HG03280 (cell line): ENCODE measurements around the gene DPF1.
"Not testable (repeated sequence)": the region's sequence is repeated elsewhere in the genome, so short reads cannot be mapped to it uniquely, and the experiment has no call there.

ENCODE experiments used
- ATAC-seq: cut with Tn5 transposase; IDR thresholded peaks from one replicate; pipeline ENCODE4 v1.9.1; 2021; ENCODE audit warnings: mild to moderate bottlenecking, moderate library complexity; ENCODE audit not compliant: unreplicated experiment

Gene DPF1

DNA sequence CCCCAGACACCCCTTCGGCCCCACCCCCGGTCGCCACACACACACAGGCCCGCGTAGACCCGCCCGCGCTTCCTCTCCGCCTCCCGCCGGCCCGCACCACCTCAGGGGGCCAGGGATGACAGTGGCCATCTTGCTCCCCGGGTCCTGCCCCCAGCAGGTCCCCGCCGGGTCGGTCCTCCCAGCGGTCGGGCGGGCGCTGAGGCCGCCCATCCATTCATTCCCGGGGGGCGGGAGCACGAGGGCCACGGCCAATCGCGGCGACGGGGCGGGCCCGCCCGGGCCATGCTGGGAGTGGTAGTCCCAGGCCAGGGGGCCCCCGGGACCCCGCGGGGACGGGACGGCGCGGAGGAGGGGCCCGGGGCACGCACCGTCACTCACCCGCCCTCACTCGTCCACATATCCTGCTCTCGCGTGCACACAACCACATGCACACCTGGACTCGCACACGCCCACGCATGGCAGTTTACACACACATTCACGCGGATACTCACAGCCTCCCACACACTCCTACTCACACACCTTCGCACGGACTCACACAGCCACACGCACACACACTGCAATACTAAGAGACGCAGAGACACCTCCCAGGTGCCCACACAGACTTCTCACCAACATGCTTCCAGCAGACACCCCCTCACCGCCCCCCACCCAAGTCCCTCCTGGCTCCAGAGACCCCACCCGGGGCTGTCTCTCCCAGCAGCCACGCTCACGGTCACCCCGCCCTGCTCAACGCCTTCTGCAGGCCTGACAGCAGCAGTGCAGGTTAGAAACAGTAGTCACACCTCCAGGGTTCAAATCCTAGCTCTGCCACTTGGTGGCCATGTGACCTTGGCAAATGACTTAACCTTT is at the start of gene DPF1:
DPF1 (minus strand) TSS at position 209 of the 849 bp plus-strand sequence; CDS start at position 129, 80 bp downstream.
- peak; percentile 66 for ATAC-seq

DNA sequence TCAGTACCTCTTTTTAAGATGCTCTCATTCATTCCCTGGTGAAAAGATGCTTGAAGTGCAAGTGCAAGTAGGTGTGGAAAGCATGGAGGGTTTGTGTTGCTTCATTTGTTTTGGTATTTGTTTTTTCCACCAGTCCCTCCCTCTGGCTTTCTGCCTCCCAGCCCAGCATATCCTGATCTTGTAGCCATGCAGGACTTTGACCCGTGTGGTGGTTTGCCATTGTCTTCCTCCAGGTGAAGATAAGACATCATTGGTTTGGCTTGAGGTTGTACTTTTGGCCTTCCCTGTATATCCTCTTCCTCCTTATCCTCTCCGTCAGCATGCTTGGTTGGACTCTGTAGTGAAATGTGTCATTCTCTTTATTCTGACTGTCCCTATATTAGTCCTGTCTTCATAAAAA is 49.5 kb upstream of the DPF1 start:
- no peak for ATAC-seq

DNA sequence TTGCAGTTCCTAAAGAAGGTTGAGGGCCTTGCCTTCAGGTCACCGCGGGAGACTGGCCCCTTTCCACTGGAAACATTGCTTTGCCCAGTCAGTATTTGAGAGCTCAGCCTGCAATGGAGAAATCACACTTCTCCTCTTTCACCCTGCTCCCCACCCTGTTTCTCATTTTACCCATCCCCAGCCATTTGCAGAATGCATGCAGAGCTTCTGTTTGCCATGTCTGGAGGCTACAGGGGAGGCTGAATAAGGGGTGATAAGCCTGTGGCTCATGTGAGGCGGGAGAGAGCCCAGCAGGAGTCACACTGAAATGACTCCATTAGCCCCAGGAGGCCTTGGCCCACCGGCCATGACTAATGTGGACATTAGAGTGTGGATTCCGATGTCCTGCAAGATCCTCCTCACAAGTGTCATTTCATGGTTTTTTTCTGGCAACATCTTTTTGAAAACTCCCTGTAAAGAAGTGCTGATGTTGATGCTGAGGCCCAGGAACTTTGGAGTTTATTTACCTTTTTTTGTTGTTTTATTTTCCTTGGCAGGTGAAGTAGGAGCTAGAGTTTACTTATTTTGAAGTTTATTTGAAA is 46.7 kb upstream of the DPF1 start:
- no peak for ATAC-seq

DNA sequence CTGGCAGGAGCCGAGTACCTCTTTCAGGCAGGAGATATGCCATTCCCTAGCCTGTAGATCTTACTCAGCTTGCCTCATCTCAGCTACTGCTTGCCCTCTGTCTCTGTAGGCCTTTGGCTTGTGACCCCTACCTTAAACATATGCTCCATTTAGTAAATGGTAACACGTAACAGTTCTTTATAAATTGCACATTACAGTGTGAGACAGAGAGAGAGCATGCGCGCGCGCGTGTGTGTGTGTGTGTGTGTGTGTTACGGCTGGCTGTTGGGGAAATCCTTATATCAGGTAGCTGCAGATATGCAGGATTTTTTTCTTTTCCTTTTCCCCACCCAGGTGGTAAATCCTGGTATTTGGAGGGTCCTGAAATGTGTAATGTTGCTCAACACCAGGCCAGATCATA is 44.5 kb upstream of the DPF1 start:
- ATAC-seq, result no peak

DNA sequence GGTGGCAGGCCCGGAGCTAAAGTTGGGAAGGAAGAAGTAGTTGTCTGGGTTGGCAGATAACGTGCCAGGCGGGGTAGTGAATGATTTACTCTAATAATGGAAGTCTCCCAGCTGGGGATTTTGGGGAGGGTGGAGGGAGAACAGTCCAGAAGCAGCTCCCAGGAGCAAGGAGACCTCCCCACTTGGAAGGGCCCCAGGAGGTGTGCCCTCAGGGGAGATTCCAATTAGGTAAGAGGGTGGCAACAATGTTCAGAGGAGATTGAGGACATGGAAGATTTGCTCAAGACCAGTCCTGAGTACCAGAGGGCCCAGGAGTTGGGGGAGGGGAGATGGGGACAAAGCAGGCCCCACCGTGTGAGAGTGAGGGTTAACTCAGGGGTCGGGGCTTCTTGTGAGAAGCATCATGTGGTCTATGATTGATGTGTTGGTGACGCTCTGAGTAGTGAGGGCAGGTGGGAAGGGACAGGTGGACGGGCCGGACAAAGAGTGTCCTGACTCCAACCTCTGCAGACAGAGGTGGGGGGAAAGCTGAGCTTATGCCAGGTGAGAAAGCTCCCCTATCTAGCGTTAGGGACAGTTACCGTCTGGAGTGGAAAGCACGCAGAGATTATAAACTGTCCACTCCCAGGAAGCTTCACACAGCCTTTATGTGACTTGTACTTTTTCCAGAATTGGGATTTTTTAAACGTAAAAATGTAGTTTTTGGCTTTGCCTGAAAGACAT is 43.9 kb upstream of the DPF1 start:
- ATAC-seq, result no peak

DNA sequence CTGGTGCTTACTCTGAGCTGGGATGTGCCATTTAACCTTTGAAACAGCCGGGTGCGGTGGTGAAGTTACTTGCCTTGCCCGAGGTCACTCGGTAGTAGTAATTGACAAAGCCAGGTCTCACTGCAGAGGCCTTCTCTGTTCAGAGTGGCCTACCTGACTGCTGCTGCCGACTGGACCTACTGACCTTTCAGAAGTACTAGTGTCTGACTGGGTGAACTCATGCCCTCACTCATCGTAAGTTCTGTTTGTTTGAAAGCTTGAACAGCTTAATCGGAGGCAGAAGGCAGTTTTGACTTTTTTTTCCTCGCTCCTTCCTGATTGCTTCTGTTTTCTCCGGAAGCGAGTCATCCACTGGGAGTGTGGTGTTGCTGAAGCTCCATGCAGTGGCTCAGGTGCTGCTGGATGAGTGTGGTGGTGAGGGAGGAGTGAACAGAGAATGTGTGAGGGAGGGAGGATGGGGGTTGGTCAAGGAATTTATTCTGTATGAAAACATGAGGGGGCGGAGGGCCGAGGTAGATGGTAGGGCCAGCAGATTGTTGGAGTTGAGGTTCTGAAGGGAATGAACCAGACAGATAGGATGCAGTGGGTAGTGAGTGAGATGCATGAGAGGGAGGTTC is 43.1 kb upstream of the DPF1 start:
- ATAC-seq, result no peak

DNA sequence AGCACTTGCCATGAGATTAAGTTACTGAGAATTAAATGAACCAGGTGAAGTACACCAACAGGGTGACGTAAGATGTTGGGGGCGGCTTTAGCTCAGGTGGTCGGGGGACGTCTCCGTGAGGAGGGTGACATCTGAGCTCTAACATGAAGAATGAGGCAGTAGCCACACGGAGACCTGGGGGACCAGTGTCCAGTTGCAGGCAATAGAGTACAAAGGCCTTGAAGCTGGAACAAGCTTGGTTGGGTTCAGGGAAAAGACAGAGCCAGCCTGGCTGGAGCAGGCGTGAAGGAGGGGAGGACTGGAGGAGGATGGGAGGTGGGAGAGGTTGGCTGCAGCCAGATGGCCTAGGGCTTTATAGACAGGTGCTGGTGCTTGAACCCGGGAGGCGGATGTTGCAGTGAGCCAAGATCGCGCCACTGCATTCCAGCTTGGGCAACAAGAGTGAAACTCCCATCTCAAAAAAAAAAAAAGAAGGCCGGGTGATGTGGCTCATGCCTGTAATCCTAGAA is 42.0 kb upstream of the DPF1 start:
- ATAC-seq, result no peak

DNA sequence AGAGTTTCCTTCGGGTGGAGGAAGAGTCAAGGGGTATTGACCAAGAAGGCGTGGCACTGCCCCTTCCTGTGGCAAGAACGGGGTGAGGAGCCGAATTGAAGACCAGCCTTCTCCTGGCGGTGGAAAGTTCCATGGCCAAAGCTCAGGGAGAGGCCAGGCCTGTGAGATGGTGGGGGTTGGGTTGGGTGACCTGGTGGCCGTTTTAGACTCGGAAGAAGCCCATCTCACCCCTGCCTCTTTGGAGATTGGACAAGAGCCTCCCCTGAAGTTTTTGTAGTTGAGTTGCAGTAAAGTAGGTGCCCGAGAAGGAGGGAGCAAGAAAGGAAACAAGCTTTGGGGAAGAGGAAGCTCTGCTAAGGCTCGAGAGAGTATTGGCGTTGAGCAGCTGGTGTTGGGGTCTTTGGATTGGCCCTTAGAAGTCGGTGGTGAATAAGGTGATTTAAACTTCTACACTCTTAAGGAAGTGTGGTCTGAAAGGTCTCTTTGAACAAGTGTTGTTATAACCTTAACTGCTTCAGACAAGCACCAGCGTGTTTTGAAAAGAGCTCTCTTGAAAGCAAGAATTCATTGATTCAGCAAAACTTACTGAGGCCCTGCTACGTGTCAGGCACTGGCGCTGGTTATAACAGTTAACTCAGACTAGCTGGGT is 41.3 kb upstream of the DPF1 start:
- no peak for ATAC-seq

DNA sequence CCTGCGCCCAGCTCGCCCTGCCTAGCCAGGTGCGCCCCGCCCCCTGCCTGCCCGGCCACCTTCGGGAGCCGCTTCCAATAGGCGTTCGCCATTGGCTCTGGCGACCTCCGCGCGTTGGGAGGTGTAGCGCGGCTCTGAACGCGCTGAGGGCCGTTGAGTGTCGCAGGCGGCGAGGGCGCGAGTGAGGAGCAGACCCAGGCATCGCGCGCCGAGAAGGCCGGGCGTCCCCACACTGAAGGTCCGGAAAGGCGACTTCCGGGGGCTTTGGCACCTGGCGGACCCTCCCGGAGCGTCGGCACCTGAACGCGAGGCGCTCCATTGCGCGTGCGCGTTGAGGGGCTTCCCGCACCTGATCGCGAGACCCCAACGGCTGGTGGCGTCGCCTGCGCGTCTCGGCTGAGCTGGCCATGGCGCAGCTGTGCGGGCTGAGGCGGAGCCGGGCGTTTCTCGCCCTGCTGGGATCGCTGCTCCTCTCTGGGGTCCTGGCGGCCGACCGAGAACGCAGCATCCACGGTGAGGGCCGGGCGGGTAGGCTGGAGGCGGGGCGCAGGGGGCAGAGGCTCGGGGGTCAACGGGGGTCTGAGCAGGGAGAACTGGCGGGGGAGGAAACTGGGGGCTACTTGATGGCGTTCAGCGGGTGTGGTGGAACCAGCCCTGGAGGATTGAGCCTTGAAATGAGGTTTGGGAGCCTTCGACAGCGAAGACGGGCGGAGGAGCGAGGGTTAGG is 40.6 kb upstream of the DPF1 start, which contains the start of gene SPINT2:
SPINT2 (plus strand) TSS at position 88 of the 727 bp plus-strand sequence; CDS start at position 408, 320 bp downstream.
- peak; percentile 37 for ATAC-seq

DNA sequence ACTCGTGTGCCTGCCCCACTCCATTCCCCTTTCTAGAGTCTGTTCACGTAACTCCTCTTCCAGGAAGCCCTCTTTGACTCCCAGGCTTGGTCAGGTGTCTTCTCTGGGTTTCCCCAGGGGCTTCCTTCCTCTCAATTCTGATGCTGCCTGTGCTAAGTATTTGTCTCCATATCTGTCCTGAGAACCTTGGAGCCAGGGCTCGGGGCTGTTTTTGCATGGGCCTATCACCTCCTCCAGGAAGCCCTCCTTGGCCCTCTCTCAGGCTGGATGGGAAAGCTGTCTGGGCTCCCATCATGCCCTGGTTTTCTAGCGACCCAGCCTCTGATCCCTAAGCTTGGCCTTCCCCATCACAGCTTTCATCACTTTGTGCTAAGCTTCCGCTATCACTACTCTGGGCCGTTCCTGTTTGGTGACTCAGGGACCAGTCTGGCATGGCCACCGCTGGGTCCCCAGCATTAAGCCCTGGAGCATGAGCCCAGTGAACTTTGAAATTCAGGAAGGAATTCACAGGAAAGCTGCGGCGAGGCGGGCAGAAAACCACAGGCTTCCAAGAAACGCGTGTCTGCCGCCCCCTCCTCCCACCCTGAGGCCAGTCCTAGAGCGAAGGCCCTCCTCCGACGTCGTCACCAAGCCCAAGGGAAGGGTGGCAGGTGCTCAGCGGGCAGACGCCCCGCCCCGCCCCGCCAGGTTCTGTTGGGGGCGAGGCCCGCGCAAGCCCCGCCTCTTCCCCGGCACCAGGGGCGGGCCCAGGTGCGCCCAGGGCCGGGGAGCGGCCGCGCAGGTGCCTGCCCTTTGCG is 39.9 kb upstream of the DPF1 start:
- peak; percentile 68 for ATAC-seq

DNA sequence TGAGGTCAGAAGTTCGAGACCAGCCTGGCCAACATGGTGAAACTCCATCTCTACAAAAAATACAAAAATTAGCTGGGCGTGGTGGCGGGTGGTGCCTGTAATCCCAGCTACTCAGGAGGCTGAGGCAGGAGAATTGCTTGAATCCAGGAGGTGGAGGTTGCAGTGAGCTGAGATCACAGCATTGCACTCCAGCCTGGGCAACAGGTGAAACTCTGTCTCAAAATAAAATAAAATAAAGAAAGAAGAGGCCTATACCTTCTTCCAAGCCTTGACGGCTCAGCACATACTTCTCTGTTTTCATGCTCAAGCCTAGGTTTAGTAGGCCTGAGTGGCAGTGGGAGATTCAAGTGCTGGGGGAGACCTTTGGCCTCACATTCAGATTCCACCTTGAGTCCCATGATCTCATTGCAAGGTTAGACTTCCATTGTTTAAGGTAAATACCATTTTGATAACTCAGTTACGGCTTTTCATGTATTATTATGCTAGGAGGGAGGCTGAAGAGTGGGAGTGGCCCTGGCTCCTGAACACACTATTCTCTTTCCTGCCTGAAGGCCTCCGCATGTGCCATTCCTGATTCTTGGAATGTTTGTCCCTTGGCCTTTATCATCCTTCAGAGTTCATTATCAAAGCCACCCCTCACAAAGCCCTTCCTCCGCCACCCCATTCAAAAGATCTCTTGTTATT is 38.7 kb upstream of the DPF1 start:
- no peak for ATAC-seq

DNA sequence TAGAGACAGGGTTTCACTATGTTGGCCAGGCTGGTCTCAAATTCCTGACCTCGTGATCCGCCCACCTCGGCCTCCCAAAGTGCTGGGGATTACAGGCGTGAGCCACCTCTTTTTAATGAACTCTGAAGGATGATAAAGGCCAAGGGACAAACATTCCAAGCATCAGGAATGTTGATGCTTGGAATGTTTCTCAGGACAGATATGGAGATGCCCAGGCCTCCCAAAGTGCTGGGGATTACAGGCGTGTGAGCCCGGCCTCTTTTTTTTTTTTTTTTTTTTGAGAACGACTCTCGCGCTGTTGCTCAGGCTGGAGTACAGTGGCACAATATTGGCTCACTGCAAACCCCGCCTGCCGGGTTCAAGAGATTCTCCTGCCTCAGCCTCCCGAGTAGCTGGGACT is 37.9 kb upstream of the DPF1 start:
- not testable (repeated sequence) for ATAC-seq

DNA sequence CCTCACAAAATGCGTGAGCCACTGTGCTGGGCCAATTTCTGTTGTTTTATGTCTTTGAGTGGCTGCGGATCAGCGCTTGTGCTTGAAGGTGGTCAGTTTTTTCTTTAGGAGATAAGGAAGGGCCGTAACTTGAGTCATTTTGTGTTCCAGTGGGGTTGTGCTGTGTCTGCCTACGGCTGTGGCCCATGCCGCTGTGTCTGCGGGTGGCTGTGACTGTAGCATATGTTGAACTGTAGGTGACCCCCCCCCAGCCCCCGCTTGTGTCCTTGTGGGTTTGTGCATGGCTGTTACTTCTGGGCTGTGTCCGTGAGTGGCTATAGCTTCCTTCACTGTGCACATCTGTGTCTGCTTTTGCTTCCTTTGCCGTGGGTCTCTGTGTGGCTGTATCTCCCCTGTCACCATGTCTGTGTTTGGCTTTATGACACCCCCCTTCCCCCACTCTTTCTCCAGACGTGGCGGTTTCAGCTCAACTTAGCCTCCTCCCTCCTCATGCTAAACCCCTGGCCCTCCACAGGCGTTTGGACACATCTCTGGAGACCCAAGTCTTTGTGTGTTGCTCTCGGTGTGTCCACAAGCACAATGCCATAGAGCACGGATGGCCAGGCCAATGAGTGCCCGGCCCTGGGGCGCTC is 31.5 kb upstream of the DPF1 start:
- ATAC-seq, result no peak

DNA sequence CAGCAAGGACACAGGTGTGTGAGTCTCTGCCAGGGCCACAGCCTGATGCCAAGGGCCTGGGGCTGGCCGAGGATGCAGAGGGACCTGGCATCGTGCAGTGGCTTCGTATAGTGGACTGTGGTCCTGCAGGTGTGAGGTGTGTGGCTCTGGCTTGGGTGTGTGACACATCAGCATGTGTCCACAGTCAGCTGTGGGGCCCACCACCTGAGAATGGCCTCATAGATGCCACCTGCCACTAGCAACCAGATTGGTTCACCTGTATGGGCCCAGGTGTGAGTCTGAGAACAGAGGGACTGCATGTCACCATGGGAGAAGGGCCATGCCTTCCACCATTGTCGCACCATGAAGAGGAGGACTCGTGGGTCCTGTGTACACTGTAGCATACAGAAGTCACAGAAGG is 29.8 kb upstream of the DPF1 start:
- ATAC-seq, result no peak

DNA sequence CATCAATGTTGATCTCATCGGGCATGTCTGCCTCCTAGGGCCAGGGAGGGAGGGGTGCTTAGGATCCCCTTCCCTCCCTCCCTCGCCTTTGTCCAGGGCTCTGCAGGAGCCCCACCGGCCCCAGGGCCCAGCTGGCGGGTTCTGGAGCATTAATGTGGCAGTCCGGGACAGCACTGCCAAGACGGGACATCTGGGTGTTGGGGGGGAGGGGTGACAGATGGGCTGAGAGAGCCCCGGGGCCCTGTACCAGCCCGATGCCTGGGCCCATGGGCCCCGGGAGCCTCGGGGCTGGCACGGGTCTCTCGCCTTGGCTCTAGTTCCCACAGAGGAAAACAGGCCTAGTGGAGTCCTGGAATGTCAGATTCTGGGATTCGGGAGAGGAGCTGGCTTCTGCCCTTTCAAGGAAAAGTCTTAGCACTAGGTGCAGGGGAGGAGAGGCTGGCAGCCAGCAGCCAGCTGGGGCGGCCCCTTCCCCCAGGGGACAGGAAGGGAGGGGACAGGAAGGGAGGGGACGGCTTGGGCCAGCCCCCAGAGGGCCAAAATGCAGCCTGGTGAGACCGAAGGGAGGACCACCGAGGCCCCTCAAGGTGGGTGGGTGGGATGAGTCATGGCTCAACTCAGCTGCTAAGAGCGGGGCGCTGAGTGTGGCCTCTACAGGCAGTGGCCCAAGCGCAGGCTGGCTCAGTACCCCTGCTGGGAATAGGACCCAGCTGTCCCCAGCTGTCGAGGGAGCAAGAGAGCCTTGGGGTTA is 29.1 kb upstream of the DPF1 start:
- ATAC-seq, result no peak

DNA sequence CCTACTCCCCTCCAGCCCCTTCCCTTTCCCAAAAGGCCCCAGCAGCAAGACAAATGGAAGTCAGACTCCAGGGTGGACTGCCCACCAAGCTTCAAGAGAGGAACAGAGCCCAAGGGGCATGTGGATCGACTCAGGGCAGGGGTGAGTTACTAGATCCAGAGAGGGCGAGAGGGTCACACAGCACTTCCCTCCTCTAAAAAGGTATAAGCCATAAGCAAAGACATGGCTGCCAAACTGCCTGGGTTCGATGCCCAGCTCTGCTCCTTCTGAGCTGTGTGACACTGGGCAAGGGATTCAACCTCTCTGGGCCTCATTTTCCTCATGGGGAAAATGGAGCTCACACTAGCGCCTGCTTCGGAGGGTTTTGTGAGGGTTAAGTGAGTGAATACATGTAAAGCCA is 28.4 kb upstream of the DPF1 start:
- ATAC-seq, result no peak

DNA sequence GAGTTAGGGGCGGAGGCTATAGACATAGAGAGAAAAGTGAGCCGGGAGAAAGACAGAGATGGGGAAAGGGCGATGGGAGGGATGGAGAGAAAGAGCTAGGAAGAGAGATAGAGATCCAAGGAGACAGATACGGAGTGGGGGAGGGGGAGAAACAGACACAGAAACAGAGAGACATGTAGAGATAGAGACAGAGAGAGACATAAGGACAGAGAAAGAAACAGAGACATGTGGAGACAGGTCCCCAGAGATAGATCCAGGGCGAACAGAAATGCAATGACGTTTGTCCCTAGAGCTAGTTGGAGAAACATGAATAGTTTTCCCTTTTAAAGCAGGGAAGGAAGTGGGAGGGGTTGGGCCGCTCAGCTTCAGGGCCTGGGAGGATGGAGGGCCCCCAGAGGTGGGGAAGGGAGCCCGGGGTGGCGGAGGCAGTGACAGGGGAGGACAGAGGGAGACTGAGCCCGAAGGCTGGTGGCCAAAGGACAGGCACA is 27.6 kb upstream of the DPF1 start:
- no peak for ATAC-seq
